ENCODE results near the gene CTNNBIP1. TPM values are rescaled to one million over a fixed set of nuclear protein-coding genes. Genes with fewer than 3 reads are reported as not detected.

Gene CTNNBIP1
- total and polyA plus RNA-seq, 2 donors (not counting 3 experiments of a cell fraction or from before 2014, with no cell fraction given): 26.6 to 31.7 TPM

DNA sequence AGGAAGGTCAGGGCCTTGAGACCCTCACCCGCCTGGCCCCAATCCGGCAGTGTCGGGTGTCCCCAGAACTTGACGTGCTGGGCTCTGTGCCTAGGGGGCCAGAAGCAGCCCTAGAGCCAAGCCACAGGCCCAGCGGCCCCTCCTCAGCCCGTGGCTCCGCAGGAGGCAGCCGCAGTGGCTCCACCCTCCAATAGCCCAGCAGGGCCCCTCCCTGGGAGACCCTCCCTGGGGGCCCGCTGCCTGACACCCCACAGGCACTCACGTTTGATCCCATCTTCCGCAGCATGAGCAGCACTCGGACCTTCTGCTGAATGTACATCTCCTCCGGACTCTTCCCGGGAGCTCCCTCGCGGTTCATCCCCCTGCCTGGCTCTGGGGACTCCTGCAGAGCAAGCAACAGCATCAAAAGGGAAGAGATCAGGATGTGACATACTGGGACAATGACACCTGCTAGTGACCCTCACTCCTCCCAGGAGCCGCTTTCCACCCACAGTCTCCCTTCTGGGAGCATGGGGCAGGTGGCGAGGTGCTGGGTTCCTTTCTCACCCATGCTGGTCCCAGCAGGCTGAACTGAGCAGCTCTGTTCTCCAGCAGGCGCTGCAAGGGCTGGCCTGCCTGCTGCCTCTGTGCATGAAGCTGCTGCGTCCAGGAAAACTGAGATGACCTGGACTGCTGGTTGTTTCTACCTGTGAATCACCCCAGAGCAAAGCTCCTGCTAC is 38.2 kb downstream of the CTNNBIP1 start:
- no peak for DNase-seq (ENCODE audit: low read depth, low spot score)
- POLR2A ChIA-PET: interaction anchor here (0.6 kb wide), 1 partner anchor 288 kb away, joined by 3 read pairs; no protein-coding TSS in a partner anchor
- H3K9ac ChIP-seq (replicated peaks; ENCODE audit: extremely low read depth, insufficient read depth, low read length): no peak overlapping the region

More for the DNA sequence above, 38.2 kb downstream of the CTNNBIP1 start:
- TF ChIP-seq POLR2A (IDR thresholded peaks at IDR 0.05; ENCODE audit: low read depth, low read length) (no peak), POLR2AphosphoS5 (IDR thresholded peaks at IDR 0.05; ENCODE audit: insufficient read depth, low read depth, low read length) (no peak), MYC (IDR thresholded peaks at IDR 0.05; ENCODE audit: low read depth, low read length) (no peak), JUN (IDR thresholded peaks at IDR 0.05; ENCODE audit: borderline replicate concordance, insufficient read depth, insufficient read length, low read depth) (no peak), EZH2 (IDR thresholded peaks at IDR 0.05; ENCODE audit: borderline replicate concordance, low read depth, low read length, severe bottlenecking) (no peak), GATA2 (IDR thresholded peaks at IDR 0.05; ENCODE audit: insufficient read depth, insufficient read length, low read depth, low read length) (no peak), FOS (IDR thresholded peaks at IDR 0.05; ENCODE audit: borderline replicate concordance, insufficient read depth, low read length) (no peak)
- TF ChIP-seq, protein P1, sequence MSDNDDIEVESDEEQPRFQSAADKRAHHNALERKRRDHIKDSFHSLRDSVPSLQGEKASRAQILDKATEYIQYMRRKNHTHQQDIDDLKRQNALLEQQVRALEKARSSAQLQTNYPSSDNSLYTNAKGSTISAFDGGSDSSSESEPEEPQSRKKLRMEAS (IDR thresholded peaks at IDR 0.05; ENCODE audit: insufficient read depth, insufficient read length): no peak
- TF ChIP-seq, protein P2, sequence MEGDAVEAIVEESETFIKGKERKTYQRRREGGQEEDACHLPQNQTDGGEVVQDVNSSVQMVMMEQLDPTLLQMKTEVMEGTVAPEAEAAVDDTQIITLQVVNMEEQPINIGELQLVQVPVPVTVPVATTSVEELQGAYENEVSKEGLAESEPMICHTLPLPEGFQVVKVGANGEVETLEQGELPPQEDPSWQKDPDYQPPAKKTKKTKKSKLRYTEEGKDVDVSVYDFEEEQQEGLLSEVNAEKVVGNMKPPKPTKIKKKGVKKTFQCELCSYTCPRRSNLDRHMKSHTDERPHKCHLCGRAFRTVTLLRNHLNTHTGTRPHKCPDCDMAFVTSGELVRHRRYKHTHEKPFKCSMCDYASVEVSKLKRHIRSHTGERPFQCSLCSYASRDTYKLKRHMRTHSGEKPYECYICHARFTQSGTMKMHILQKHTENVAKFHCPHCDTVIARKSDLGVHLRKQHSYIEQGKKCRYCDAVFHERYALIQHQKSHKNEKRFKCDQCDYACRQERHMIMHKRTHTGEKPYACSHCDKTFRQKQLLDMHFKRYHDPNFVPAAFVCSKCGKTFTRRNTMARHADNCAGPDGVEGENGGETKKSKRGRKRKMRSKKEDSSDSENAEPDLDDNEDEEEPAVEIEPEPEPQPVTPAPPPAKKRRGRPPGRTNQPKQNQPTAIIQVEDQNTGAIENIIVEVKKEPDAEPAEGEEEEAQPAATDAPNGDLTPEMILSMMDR (IDR thresholded peaks at IDR 0.05; ENCODE audit: extremely low read depth in 1 of 2, insufficient read depth in 1 of 2, low read depth in 1 of 2, low read length in 2 of 2): no peak
- Histone ChIP-seq H2AFZ (ENCODE audit: low read depth, low read length) (no peak overlapping the region), H3K9me3 (replicated peaks; ENCODE audit: control insufficient read depth, insufficient read depth, low read length) (no peaks in the 10 kb centered on the region), H3K4me2 (ENCODE audit: insufficient read depth, low read length) (no peak overlapping the region), H4K20me1 (replicated peaks; ENCODE audit: control insufficient read depth, extremely low read depth, insufficient read depth, low read length) (no peaks in the 10 kb centered on the region), H3K36me3 (ENCODE audit: control insufficient read depth in 2 of 2, extremely low read depth in 1 of 2, insufficient read depth in 2 of 2, low read length in 2 of 2) (peaks cover 0 to 9% of the 10 kb centered on the region in 2 experiments), H3K79me2 (ENCODE audit: control insufficient read depth, insufficient read depth, low read length) (no peaks in the 10 kb centered on the region), H3K9me1 (replicated peaks; ENCODE audit: control insufficient read depth, extremely low read depth, insufficient read depth, low read length) (no peaks in the 10 kb centered on the region), H3K4me3 (replicated peaks in 1 of 3; ENCODE audit: insufficient read depth in 1 of 3, low read depth in 1 of 3, low read length in 3 of 3) (no peak overlapping the region), H3K27me3 (ENCODE audit: control insufficient read depth in 2 of 2, insufficient read depth in 2 of 2, low read length in 2 of 2) (no peaks in the 10 kb centered on the region), H3K4me1 (ENCODE audit: control insufficient read depth, extremely low read depth, insufficient read depth, low read length) (no peaks in the 10 kb centered on the region), H3K27ac (ENCODE audit: insufficient read depth, low read depth, low read length) (no peak overlapping the region)
- intact Hi-C loops (cut with micrococcal nuclease): no loop called here
- no peak for FAIRE-seq
- CTCF ChIA-PET: interaction anchor here (0.6 to 7.6 kb wide), 7 partner anchors 11 to 151 kb away, joined by 3 to 77 read pairs (median 16); partner anchors contain the start of genes LZIC and NMNAT1
- no TSS peak for BruUV-seq (replicated peaks)
- dilution Hi-C loops (cut with MboI; ENCODE audit: extremely low pct_ligation_motif_present, low sequenced_read_pairs): no loop called here
